HG03097 (cell line): ENCODE measurements around the gene ZXDC.

Experiments used
- ATAC-seq: cut with Tn5 transposase; IDR thresholded peaks from one replicate; pipeline ENCODE4 v1.9.1; 2021; ENCODE audit not compliant: unreplicated experiment, low FRiP score

Gene ZXDC

DNA sequence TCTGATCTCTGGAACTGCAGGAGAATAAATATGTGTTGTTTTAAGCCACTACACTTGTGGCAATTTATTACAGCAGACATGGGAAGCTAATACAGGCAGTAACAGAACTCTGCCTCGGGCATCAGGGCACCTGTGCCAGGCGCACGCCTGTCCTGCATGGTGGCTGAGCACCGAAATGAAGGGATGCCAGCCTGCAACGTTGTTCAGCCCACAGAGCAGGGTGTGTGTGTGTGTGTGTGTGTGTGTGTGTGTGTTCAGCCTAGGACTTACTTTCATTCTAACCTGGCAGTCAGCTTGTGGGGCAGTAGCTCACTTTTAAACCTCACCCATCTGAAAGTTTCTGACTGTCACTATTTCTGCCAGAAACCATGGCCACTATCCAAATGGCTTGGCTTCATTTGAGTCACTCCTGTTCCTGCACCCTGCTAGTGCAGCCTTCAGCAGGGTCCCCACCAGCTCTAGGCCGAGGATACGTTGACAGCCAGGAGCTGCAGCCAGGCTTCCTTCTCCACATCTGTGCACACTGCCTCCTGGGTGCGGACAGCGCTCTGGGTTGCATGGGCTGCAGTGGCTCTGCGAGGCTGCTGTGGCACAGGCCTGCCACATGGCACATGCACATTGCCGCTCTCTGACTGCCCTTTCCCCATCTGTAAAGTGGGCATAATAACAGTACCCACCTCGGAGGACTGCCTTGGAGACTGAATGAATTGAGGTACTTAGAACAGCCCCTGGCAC is 37.4 kb upstream of the ZXDC start:
- no peak for ATAC-seq

DNA sequence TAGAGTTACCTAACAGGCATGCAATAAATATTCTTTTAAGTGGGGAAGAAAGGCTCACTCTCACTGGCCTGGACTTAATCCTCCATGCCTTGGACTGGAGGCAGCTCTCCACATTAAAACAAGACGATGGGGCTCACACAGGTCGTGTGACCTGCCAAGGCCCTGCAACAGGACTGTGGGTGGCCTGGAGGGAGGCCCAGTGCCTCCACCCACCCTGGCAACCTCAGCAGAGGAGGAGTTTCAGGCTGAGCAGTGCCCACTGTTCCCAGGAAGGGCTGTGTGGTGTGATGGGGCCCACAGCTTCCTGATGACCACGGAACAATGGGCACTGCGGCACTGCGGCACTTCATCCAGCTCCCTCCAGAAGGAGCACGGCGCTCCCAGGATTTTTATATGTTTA is 36.3 kb upstream of the ZXDC start:
- no peak for ATAC-seq

DNA sequence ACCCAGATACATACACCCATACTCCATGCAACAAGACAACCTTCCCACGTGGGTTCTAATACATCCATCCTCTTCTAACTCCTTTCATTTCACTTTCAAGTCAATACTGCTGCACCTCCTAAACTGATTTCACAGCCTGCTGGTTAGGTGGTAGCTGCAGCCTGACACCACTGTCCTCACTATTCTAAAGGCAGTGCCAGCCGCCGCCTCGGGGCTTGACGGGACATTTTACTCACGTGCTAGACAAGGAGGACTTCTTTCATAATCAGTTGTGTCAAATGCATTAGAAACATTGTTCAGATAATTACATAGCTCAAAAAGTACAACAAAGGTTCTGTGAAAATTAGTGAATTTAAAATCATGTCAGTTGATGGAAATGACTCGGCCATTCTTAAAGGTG is 35.6 kb upstream of the ZXDC start:
- ATAC-seq = no peak

DNA sequence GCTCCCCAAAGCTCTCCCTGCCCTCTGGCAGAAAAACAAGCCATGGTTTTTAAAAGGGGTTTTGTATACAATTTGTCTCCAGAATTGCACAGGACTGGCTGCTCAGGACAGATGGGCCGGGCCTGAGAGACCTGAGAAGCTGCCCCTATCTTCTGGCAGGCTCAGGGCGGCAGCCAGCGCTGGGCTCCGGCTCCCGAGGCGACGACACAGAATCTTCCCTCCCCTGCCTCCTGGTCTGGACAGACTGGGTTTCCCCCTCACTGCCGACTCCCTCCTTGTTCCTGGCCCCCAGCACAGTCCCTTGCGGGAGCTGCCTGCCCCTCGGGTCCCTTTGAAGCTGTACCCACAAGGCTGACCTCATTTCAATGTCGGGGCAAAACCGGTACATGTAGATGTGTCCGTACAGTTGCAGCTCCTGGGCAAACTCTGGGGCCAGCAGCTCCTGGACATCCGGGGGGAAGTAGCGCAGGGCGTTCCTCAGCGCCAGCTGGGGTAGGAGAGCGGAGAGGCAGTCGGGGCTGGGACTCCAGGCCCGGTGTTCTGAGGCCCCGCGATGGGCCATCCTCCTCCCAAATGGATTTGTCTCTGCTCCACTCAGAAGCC is 34.7 kb upstream of the ZXDC start:
- no peak for ATAC-seq

DNA sequence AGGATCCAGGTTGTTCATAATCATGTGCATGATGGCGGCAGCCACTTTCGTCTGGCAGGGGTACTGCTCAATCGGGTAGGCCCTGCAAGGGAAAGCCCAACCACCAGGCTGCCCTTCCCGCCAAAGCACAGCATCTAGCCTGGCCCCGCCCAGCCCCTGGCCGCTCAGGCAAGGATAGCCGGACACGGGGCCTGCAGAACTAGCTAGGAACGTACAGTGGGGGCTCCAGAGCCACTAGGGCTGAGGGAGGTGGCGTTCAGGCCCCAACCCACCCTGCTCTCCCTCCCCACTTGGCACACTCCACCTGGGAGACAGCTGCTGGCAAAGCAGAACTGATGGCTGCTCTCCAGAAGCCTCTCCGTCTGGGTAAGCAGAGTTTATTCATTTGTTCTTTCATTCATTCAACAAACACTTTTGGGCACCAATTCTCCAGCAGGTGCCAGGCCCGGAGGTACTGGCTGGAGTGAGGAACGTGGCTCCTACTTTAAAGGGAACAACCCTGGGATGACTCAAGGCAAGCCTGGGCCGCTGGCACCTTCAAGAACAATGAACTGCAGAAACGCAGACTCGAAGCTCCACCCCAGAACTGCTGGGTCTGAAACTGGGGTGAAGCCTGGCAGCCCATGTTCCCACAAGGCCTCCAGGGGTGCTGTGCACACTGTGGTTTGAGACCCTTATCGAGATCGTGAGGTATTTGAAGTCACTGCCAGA is 34.1 kb upstream of the ZXDC start:
- no peak for ATAC-seq

DNA sequence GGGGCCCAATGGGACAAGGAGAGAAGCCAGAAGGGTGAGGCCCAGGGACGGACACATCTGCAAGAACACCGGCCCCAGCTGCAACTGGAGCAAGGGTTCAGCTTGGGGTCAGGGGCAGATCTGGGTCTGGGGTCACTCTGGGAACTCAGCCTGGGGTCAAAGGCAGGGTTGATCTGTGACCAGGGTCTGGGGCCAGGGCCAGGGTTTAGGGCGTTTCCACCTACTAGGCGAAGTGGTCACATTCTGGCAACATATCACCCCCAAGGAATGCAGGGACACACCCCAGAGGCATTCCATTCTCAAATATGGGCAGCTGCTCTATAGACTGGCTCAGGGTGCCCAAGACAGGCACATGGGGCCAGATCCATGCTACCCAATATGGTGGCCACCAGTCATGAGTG is 32.9 kb upstream of the ZXDC start:
- no peak for ATAC-seq

DNA sequence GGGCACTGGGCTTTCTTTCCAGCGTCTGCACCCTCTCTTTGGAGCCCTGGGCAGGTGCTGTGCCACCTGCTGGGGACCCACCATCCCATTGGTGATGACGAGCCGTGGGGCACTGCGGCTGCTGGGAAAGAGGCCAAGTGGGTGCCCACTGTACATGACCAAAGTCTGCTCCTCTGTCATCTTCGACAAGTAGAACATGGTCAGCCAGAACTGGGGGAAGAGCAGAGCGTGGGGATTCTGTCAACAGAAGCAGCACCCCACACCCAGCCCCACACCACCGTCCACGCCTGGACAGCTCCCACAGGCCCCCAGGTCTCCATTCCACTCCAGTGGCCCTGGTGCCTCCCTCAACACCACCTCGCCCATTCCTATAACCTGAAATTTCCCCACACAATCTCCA is 32.2 kb upstream of the ZXDC start:
- ATAC-seq = no peak

DNA sequence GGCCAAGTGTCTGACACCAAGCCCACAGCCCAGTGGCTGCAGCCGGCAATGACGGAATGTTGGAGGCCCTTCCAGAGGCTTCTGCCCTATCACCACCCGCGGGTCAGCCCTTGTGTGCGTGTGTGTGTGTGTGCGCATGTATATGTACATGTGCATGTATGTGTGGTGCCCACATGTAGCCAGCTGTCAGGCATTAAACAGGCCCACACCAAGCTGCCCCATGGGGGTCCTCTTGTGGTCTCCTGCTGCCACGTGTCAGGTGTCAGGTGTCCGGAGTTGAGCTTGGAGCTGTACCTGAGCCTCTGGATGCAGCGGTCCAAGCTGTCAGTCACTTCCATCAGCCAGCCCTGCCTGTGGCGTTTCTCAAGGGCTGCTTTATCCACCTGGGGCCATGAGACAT is 28.0 kb upstream of the ZXDC start:
- ATAC-seq = no peak

DNA sequence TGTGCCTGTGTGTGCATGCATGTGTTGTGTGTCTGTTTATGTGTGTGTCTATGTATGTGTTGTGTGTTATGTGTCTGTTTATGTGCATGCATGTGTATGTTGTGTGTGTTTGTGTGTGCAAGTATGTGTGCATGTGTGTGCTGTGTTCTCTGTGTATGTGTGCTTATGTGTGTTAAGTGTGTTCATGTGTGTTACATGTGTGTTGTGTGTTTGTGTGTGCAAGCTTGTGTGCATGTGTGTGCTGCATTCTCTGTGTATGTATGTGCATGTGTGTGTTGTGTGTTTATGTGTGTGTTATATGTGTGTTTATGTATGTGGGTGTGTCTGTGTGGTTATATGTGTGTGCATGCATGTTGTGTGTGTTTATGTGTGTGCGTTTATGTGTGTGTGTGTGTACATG is 27.0 kb upstream of the ZXDC start:
- no peak for ATAC-seq

DNA sequence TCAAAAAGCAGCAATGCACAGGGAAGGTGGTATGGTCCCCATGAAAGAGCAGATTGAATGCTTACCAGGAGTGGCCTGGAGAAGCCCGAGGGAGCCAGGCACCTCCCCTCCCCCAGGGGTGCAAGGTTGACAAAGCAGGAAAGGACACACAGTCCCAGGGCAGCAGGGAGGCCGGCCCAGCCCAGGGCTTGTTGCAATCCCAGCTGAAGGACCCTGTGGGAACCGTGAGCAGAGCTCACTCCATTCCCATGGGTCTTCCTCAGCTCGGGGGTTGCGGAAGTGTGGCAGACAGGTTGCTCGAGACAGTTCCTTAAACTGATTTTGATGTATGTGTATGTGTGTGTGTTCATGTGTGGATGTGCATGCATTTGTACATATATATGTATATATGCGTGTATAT is 26.0 kb upstream of the ZXDC start:
- no peak for ATAC-seq

DNA sequence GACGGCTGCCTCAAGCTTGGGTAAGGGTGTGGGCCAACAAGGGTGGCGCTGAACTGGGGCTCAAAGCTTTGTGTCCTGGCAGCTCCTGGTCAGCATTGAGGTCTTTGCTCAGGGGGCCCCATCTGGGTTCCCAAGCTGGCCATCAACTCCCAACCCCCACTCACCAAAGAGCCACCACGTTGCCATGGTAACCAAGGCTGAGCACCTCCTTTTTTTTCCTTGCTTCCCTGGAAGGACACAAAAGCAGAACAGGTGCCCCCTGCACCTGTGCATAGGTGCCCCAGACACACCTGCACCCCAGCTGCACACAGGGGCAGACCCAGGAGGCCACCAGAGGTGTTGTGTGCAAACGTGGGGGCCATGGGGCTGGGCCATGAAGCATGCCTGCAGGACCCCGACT is 25.4 kb upstream of the ZXDC start:
- ATAC-seq = no peak

DNA sequence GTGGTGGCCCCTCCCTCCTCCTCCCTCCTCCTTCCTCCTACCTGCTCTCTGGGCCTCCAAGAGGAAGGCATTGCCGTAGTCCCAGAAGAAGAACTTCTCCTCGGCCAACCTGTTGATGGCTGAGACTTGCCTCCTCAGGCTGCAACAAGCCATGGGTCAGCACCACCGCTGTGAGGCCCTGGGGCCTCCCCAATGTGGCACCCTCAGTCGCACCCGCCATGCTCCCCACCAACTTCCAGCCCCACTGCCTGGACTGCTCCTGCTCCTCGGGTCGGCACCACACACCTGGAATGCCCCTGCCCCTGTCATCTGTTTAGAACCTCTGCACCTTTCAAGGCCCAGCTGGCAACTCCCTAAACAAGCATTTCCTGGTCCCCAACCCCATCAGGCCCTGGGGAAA is 24.3 kb upstream of the ZXDC start:
- no peak for ATAC-seq

DNA sequence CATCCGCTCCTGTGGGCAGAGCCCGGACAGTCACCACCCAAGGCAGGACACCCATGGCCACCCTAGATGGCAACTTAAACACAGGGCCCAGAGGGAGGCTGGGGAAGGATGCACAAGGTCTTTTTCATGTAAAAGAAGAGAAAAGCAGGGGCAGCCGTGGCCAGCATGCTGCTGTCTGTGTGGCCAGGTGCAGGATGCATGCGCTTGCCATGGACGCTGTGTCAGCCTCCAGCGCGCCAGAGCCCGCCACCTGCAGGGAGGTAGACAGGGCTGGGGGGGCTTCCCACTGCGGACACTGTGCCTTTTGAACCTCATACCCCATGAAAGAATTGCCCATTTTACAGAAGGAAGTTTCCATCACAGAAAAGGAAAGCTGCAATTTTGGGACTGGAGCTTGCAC is 23.7 kb upstream of the ZXDC start:
- ATAC-seq = no peak

DNA sequence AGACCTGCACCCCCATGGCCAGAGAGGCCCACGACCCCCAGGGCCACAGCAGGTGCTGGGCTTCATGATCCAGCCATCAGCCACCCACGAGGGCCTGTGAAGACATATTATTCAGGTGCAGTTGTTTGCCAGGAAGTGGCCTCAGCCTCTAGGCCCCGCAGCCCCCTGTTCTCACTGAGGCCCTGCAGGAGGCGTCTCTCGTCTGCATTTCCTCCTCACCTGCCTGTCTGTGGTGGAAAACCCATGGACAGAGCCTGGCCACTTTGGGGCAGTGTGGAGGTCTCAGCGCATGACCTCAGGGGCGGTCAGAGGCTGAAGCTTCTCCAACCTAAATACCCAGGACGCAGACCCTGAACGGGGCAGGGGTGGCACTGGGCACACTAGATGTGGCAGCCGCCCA is 23.2 kb upstream of the ZXDC start:
- ATAC-seq = no peak

DNA sequence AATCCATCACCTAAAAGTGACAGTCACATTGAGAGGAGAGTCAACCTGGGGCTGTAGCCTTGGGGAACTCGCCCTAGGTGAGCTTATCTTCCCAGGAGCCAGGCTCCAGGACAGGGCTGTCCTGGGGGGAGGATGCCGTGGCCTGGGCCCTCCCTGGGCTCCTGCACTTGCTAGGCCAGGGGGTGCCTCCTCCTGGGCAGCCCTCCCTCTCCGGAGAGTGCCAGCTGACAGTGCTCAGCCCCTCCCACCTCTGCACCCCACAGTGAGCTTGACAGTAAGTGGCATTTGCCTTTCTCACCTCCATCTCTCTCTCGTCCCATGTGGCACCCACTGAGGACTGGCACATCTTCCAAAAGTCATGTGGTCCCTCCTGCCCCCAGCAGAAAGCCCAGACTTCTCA is 22.8 kb upstream of the ZXDC start:
- no peak for ATAC-seq

DNA sequence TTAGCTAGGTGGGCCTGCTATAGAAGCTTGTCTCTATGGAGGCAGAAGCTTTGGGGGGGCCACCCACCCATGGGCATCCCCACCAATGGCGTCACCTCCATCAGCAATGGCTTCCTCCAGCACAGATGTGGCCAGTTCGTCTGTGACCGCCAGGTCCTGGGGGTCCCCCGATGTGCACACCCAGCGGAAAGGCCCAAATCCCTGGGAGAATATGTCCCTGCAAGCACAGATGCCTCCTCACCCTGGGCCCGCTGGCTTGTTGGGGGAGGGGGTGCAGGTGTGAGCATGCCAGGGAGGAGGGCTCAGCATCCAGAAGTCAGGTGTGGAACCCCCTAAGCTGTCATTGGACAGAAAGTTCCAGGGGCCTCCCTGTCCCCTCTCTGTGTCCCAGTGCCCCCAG is 22.3 kb upstream of the ZXDC start:
- ATAC-seq = no peak

DNA sequence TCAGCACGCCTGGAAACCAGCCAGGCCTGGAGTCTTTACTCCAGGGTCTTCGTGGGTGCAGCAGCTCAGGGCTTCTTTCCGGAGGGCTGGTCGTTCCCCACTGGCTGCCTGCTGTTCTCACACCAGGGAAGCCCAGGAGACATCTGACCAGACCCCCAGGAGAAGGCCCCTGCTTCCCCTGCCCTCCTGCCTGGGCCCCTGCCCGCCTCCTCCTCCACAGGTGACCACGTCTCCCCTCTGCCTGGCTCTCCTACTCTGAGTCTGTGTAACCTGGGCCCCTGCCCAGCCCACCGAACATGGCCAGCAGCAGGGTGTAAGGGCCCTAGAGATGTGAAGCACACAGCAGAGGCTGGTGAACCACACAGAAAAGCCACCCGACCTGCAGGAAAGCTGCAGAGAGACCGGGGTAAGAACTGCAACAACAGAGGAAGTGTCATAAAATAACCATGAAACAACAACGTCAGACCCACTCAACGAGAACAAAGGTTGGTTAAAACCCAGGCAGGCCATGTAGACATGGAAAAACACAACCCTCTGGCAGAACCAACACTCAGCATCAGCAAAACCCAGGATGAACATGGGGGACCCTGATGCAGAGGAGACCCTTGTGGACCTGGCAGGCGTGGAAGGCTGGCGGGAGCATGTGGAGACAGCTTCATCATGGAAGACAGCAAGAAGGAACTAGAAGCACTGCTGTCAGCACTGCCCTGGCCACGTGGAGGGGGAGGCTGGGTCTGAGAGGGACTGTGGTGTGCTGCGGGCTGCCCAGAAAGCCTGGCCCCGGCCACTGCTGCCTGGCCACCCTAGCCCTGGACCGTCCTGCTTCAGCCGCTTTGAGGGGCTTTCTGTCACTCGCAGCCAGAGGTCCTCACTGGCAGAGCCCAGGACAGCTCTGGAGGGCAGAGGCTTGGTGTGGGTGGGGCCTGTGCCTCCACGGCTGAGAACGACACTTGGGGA is 21.5 kb upstream of the ZXDC start:
- no peak for ATAC-seq

DNA sequence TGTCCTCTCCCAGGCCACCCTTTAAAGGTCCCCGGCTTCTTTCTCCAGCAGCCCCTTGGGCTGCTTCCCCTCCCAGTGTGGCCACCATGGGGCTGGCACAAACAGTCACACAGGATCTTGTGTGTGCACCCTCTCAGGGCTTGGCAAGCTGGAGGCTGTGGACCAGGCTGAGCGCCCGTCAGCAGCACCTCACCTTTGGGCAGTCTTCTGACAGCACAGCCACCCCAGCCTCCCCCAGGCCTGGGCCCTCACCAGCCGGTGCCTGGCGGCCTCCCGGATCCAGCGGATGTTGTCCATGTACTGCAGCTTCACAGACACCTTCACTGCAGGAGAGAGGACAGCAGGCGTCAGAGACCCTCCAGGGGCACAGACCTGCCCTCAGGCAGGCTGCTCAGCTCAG is 20.1 kb upstream of the ZXDC start:
- no peak for ATAC-seq

DNA sequence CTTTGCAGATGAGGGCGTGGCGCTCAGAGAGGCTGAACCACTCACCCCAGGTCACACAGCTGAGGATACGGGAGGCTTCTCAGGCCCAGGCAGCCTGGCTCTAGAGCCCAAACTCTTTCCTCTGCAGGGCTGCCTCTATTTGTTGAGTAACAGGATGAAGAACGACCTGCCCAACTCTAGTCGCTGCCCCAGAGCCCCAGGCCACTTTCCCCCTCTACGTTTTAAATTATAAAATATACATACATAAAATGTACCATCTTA is 19.2 kb upstream of the ZXDC start:
- ATAC-seq = no peak

DNA sequence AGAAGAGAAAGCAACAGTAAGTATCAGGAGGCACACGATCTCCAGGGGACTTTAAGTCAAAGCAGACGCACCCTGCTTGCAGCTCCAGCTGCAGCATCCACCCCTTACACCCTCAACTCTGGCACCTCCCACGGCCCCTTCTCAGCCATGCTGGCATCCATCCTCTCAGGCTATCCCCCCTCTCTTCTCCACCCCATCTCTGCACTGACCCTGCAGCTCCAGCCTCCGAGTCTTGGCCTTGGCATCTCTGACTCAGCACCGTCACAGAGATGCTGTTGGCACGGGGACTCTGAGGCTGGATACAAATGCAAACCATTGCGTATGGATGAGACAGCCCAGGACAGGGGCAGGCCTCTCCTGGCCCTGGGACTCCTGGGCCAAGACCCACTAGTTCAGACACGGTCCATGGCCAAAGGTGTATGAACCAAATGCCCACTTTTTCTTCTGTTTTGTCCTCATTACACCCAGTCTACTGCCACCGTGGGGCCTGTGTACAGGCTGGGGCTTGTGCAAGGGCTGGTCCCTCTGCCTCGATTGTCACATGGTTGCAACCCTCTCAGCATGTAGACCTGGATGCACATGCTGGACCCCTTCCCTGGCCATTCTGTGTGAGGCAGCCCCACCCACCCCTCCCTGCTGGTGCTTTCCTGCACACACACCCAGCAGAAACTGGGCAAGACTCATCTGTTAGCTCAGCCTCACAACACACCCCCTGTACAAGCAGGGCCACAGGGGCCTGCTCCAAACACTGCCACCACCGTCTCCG is 18.7 kb upstream of the ZXDC start:
- no peak for ATAC-seq

DNA sequence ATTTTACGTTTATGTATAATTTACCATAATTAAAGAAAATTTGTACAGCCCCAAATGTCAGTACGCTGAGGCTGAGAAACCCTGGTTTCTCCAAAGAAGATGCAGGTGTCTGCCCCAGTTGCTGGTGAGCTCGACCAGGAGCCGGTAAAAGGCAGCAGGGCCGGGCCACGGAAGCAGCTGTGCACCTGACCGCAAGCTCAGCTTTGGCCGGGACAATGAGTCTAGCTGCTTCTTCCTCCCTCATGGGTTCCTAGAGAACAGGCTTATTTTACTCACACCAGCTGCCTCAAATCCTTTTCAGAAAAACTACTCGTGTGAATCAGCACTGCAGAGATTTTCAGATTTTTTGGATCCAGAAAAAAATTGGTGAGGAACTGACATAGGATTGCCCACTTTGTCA is 18.0 kb upstream of the ZXDC start:
- no peak for ATAC-seq
